Measurements from ENCODE around the gene TXNRD3.

Gene TXNRD3

DNA sequence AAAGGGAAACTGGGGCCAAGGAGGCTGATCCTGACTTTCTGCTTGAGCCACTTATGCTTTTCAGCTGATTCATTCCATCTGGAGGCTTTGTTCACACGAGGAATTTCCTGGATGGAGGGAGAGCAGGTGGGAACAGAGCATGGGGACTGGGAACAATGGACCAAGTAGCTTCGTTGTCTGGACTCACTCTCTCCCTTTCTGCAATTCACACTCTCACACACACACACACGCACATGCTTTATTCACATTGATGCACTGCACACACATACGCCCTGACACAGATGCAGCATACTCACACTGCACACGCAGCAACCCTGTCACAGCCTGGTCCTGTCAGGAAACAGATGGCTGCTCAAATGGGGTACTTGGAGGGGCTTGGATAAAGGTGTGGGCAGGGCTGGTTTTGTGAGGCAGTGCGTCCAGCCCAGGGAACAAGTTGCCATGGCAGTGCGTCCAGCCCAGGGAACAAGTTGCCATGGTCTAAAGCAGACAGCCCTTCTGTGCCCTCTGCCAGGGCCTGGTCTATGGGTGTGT is 29.4 kb upstream of the TXNRD3 start:
- Histone ChIP-seq H3K36me3 (ENCODE audit: control insufficient read depth, insufficient read depth, low read length) (no peaks in the 10 kb centered on the region), H3K9me3 (ENCODE audit: control insufficient read depth, insufficient read depth, low read length) (no peaks in the 10 kb centered on the region), H3K4me1 (ENCODE audit: control insufficient read depth, insufficient read depth, low read length) (peaks cover 7% of the 10 kb centered on the region), H3K4me3 (ENCODE audit: low read length) (no peak overlapping the region), H3K27ac (ENCODE audit: low read length) (no peak overlapping the region), H3K27me3 (ENCODE audit: control insufficient read depth, insufficient read depth, low read length) (peaks cover 2% of the 10 kb centered on the region; the same call in 1 of the 2 replicates)
- no CpG with 5 or more reads among the region's 7 CpGs for WGBS (ENCODE audit: insufficient coverage, insufficient read length)
- DNase-seq (ENCODE audit: low read depth, low spot score): no peak

GRCh38 chr3:126683069-126683468 is 28.1 kb upstream of the TXNRD3 start:
- H3K36me3 ChIP-seq (ENCODE audit: control insufficient read depth, insufficient read depth, low read length): no peaks in the 10 kb centered on the region
- no peak for DNase-seq (ENCODE audit: low read depth, low spot score)
- WGBS (ENCODE audit: insufficient coverage, insufficient read length): no CpG with 5 or more reads among the region's 5 CpGs

GRCh38 chr3:126682009-126682408 is 27.1 kb upstream of the TXNRD3 start:
- Histone ChIP-seq H3K27ac (ENCODE audit: low read length) (no peak overlapping the region), H3K27me3 (ENCODE audit: control insufficient read depth, insufficient read depth, low read length) (peaks cover 2% of the 10 kb centered on the region; the same call in 1 of the 2 replicates), H3K4me1 (ENCODE audit: control insufficient read depth, insufficient read depth, low read length) (peaks cover 7% of the 10 kb centered on the region), H3K4me3 (ENCODE audit: low read length) (no peak overlapping the region), H3K36me3 (ENCODE audit: control insufficient read depth, insufficient read depth, low read length) (no peaks in the 10 kb centered on the region), H3K9me3 (ENCODE audit: control insufficient read depth, insufficient read depth, low read length) (no peaks in the 10 kb centered on the region)
- no peak for DNase-seq (ENCODE audit: low read depth, low spot score)
- no CpG with 5 or more reads among the region's 2 CpGs for WGBS (ENCODE audit: insufficient coverage, insufficient read length)

More at GRCh38 chr3:126683069-126683468, 28.1 kb upstream of the TXNRD3 start:
- no peaks in the 10 kb centered on the region for H3K9me3 ChIP-seq (ENCODE audit: control insufficient read depth, insufficient read depth, low read length)
- H3K27me3 ChIP-seq (ENCODE audit: control insufficient read depth, insufficient read depth, low read length): peaks cover 2% of the 10 kb centered on the region; the same call in 1 of the 2 replicates
- H3K27ac ChIP-seq (ENCODE audit: low read length): no peak overlapping the region
- peaks cover 7% of the 10 kb centered on the region for H3K4me1 ChIP-seq (ENCODE audit: control insufficient read depth, insufficient read depth, low read length)
- no peak overlapping the region for H3K4me3 ChIP-seq (ENCODE audit: low read length)

- no peak overlapping the region for H3K27ac ChIP-seq (ENCODE audit: low read length)
- H3K27me3 ChIP-seq (ENCODE audit: control insufficient read depth, insufficient read depth, low read length): peaks cover 2% of the 10 kb centered on the region; the same call in 1 of the 2 replicates
- no peak for DNase-seq (ENCODE audit: low read depth, low spot score)
- no CpG with 5 or more reads among the region's 4 CpGs for WGBS (ENCODE audit: insufficient coverage, insufficient read length)
- no peak overlapping the region for H3K4me3 ChIP-seq (ENCODE audit: low read length)
- H3K36me3 ChIP-seq (ENCODE audit: control insufficient read depth, insufficient read depth, low read length): no peaks in the 10 kb centered on the region
- peaks cover 7% of the 10 kb centered on the region for H3K4me1 ChIP-seq (ENCODE audit: control insufficient read depth, insufficient read depth, low read length)
- H3K9me3 ChIP-seq (ENCODE audit: control insufficient read depth, insufficient read depth, low read length): no peaks in the 10 kb centered on the region
Measured at GRCh38 chr3:126680667-126681055, 25.7 kb upstream of the TXNRD3 start.

GRCh38 chr3:126679831-126680666 is 25.1 kb upstream of the TXNRD3 start:
- no peak for DNase-seq (ENCODE audit: low read depth, low spot score)
- Histone ChIP-seq H3K36me3 (ENCODE audit: control insufficient read depth, insufficient read depth, low read length) (no peaks in the 10 kb centered on the region), H3K27me3 (ENCODE audit: control insufficient read depth, insufficient read depth, low read length) (peaks cover 2% of the 10 kb centered on the region; the same call in 1 of the 2 replicates), H3K4me3 (ENCODE audit: low read length) (no peak overlapping the region), H3K27ac (ENCODE audit: low read length) (no peak overlapping the region), H3K9me3 (ENCODE audit: control insufficient read depth, insufficient read depth, low read length) (no peaks in the 10 kb centered on the region), H3K4me1 (ENCODE audit: control insufficient read depth, insufficient read depth, low read length) (peaks cover 7% of the 10 kb centered on the region)
- no CpG with 5 or more reads among the region's 11 CpGs for WGBS (ENCODE audit: insufficient coverage, insufficient read length)

GRCh38 chr3:126679318-126679751 is 24.4 kb upstream of the TXNRD3 start:
- no peaks in the 10 kb centered on the region for H3K36me3 ChIP-seq (ENCODE audit: control insufficient read depth, insufficient read depth, low read length)
- peaks cover 7% of the 10 kb centered on the region for H3K4me1 ChIP-seq (ENCODE audit: control insufficient read depth, insufficient read depth, low read length)
- peak; percentile 83 for DNase-seq (ENCODE audit: low read depth, low spot score)
- peaks cover 2% of the 10 kb centered on the region; the same call in 1 of the 2 replicates for H3K27me3 ChIP-seq (ENCODE audit: control insufficient read depth, insufficient read depth, low read length)
- no CpG with 5 or more reads among the region's 20 CpGs for WGBS (ENCODE audit: insufficient coverage, insufficient read length)
- no peak overlapping the region for H3K27ac ChIP-seq (ENCODE audit: low read length)
- H3K9me3 ChIP-seq (ENCODE audit: control insufficient read depth, insufficient read depth, low read length): no peaks in the 10 kb centered on the region
- H3K4me3 ChIP-seq (ENCODE audit: low read length): no peak overlapping the region

GRCh38 chr3:126678693-126679317 is 23.9 kb upstream of the TXNRD3 start:
- no peaks in the 10 kb centered on the region for H3K36me3 ChIP-seq (ENCODE audit: control insufficient read depth, insufficient read depth, low read length)
- DNase-seq (ENCODE audit: low read depth, low spot score): no peak
- peaks cover 6% of the 10 kb centered on the region for H3K4me1 ChIP-seq (ENCODE audit: control insufficient read depth, insufficient read depth, low read length)
- H3K4me3 ChIP-seq (ENCODE audit: low read length): no peak overlapping the region
- no peak overlapping the region for H3K27ac ChIP-seq (ENCODE audit: low read length)
- no peaks in the 10 kb centered on the region for H3K9me3 ChIP-seq (ENCODE audit: control insufficient read depth, insufficient read depth, low read length)
- WGBS (ENCODE audit: insufficient coverage, insufficient read length): no CpG with 5 or more reads among the region's 30 CpGs
- H3K27me3 ChIP-seq (ENCODE audit: control insufficient read depth, insufficient read depth, low read length): peaks cover 2% of the 10 kb centered on the region; the same call in 1 of the 2 replicates

GRCh38 chr3:126677862-126678503 is 23.1 kb upstream of the TXNRD3 start:
- H3K9me3 ChIP-seq (ENCODE audit: control insufficient read depth, insufficient read depth, low read length): no peaks in the 10 kb centered on the region
- no CpG with 5 or more reads among the region's 13 CpGs for WGBS (ENCODE audit: insufficient coverage, insufficient read length)
- H3K4me3 ChIP-seq (ENCODE audit: low read length): no peak overlapping the region
- no peak for DNase-seq (ENCODE audit: low read depth, low spot score)
- H3K36me3 ChIP-seq (ENCODE audit: control insufficient read depth, insufficient read depth, low read length): no peaks in the 10 kb centered on the region
- peaks cover 4% of the 10 kb centered on the region for H3K4me1 ChIP-seq (ENCODE audit: control insufficient read depth, insufficient read depth, low read length)
- peaks cover 2% of the 10 kb centered on the region; the same call in 1 of the 2 replicates for H3K27me3 ChIP-seq (ENCODE audit: control insufficient read depth, insufficient read depth, low read length)
- H3K27ac ChIP-seq (ENCODE audit: low read length): no peak overlapping the region

GRCh38 chr3:126676919-126677705 is 22.2 kb upstream of the TXNRD3 start:
- no peak overlapping the region for H3K4me3 ChIP-seq (ENCODE audit: low read length)
- H3K4me1 ChIP-seq (ENCODE audit: control insufficient read depth, insufficient read depth, low read length): peaks cover 4% of the 10 kb centered on the region
- no peak overlapping the region for H3K27ac ChIP-seq (ENCODE audit: low read length)
- DNase-seq (ENCODE audit: low read depth, low spot score): no peak
- H3K27me3 ChIP-seq (ENCODE audit: control insufficient read depth, insufficient read depth, low read length): peaks cover 2% of the 10 kb centered on the region; the same call in 1 of the 2 replicates
- no CpG with 5 or more reads among the region's 7 CpGs for WGBS (ENCODE audit: insufficient coverage, insufficient read length)
- H3K9me3 ChIP-seq (ENCODE audit: control insufficient read depth, insufficient read depth, low read length): no peaks in the 10 kb centered on the region
- H3K36me3 ChIP-seq (ENCODE audit: control insufficient read depth, insufficient read depth, low read length): no peaks in the 10 kb centered on the region
